SK-N-SH treated with all-trans-retinoic acid at 6 μM for 48 hours (cell line): Measurements from ENCODE around the gene CDKN2B.

Experiments
- ARNTL ChIP-seq: fragments of 450-650 bp; formaldehyde crosslinking; IDR thresholded peaks from 2 replicates; pipeline ENCODE4 v1.5.0; 2020; ENCODE audit warnings: low read depth, mild to moderate bottlenecking, moderate library complexity, borderline replicate concordance
- CREB5 ChIP-seq: fragments of 250-450 bp; sonication (Bioruptor Pico); IDR thresholded peaks from 2 replicates; pipeline ENCODE4 v1.5.1; 2020; ENCODE audit warnings: low read depth, mild to moderate bottlenecking, moderate library complexity
- CSRNP3 ChIP-seq: fragments of 250-450 bp; sonication (Bioruptor Pico); IDR thresholded peaks from 2 replicates; pipeline ENCODE4 v1.5.1; 2021; ENCODE audit warnings: mild to moderate bottlenecking, moderate library complexity
- OSR1 ChIP-seq: fragments of 250-450 bp; sonication (Bioruptor Pico); IDR thresholded peaks from 2 replicates; pipeline ENCODE4 v1.8.0; 2022; ENCODE audit warnings: moderate library complexity, mild to moderate bottlenecking, inconsistent platforms
- PATZ1 ChIP-seq: fragments of 250-450 bp; sonication (Bioruptor Pico); IDR thresholded peaks from 2 replicates; pipeline ENCODE4 v1.8.0; 2020; ENCODE audit warnings: mild to moderate bottlenecking, moderate library complexity, borderline replicate concordance
- RARB ChIP-seq: fragments of 250-450 bp; sonication (Bioruptor Pico); IDR thresholded peaks from 2 replicates; pipeline ENCODE4 v1.8.0; 2021; ENCODE audit warnings: mild to moderate bottlenecking, moderate library complexity
- SNAI2 ChIP-seq: fragments of 250-450 bp; sonication (Bioruptor Pico); IDR thresholded peaks from 2 replicates; pipeline ENCODE4 v1.5.0; 2020; ENCODE audit warnings: mild to moderate bottlenecking, moderate library complexity
- ZC3H10 ChIP-seq: fragments of 250-450 bp; sonication (Bioruptor Pico); IDR thresholded peaks from 2 replicates; pipeline ENCODE4 v1.5.1; 2021; ENCODE audit warnings: mild to moderate bottlenecking, moderate library complexity
- ZFP30 ChIP-seq: fragments of 450-650 bp; formaldehyde crosslinking; IDR thresholded peaks from 2 replicates; pipeline ENCODE4 v1.5.0; 2022; ENCODE audit warnings: mild to moderate bottlenecking, moderate library complexity
- ZNF8 ChIP-seq: fragments of 450-650 bp; formaldehyde crosslinking; IDR thresholded peaks from 2 replicates; pipeline ENCODE4 v1.5.0; 2020; ENCODE audit warnings: mild to moderate bottlenecking, moderate library complexity

- TF ChIP-seq RARB (CRISPR knock-in tag), result no peak
- no peak for TF ChIP-seq ZFP30 (CRISPR knock-in tag)
- no peak for TF ChIP-seq OSR1 (CRISPR knock-in tag)
- no peak for TF ChIP-seq CSRNP3
- no peak for TF ChIP-seq ZC3H10 (CRISPR knock-in tag)
- TF ChIP-seq PATZ1 (CRISPR knock-in tag), result no peak
- TF ChIP-seq ARNTL (CRISPR knock-in tag), result no peak
- no peak for TF ChIP-seq CREB5
- no peak for TF ChIP-seq SNAI2 (CRISPR knock-in tag)
- no peak for TF ChIP-seq ZNF8 (CRISPR knock-in tag)
Measured at GRCh38 chr9:22039258-22039657, 30.2 kb upstream of the CDKN2B start.
